Aorta (tissue), 5 donors: ENCODE results near the gene TRDMT1. TPM values are rescaled to one million over a fixed set of nuclear protein-coding genes. Genes with fewer than 3 reads are reported as not detected.

Experiments
- ATAC-seq: fragments of 200-7000 bp; cut with Tn5 transposase; one replicate; pipeline ENCODE4 v1.9.1; 2022; ENCODE audit warnings: moderate library complexity; ENCODE audit not compliant: low FRiP score
- DNase-seq, 2 donors: peaks; one replicate each; pipeline ENCODE4 v3.0.0-alpha.2; 2020
- H3K27ac ChIP-seq, 2 donors: one replicate each; pipeline ENCODE4 v1.5.1; 2013; ENCODE audit warnings: low read length in 2 of 2, mild to moderate bottlenecking in 2 of 2, moderate library complexity in 2 of 2, control low read depth in 1 of 2, inconsistent platforms in 1 of 2, low read depth in 1 of 2
- H3K27me3 ChIP-seq, 2 donors: one replicate each; pipeline ENCODE4 v1.6.1; 2013; ENCODE audit warnings: control low read depth in 1 of 2, low read length in 1 of 2, mild to moderate bottlenecking in 1 of 2, moderate library complexity in 1 of 2; ENCODE audit not compliant: insufficient read depth in 2 of 2, control insufficient read depth in 1 of 2
- H3K36me3 ChIP-seq, 2 donors: one replicate each; pipeline ENCODE4 v1.6.1; 2013; ENCODE audit warnings: control low read depth in 1 of 2, low read length in 1 of 2, mild to moderate bottlenecking in 1 of 2; ENCODE audit not compliant: insufficient read depth in 2 of 2, control insufficient read depth in 1 of 2
- H3K4me1 ChIP-seq, 2 donors: one replicate each; pipeline ENCODE4 v1.6.1; 2013; ENCODE audit warnings: low read length in 2 of 2, control low read depth in 1 of 2, mild to moderate bottlenecking in 1 of 2, moderate library complexity in 1 of 2; ENCODE audit not compliant: insufficient read depth in 2 of 2, control insufficient read depth in 1 of 2
- H3K4me3 ChIP-seq, 2 donors: one replicate each; pipeline ENCODE4 v1.5.1; 2013; ENCODE audit warnings: low read length in 2 of 2, control low read depth in 1 of 2, mild to moderate bottlenecking in 1 of 2
- H3K9me3 ChIP-seq: one replicate; pipeline ENCODE4 v1.6.1; 2013; ENCODE audit warnings: mild to moderate bottlenecking, low read length; ENCODE audit not compliant: control insufficient read depth
- WGBS, 2 donors: extraction: QIAGEN DNeasy Blood & Tissue Kit; methylation state at CpG; one replicate each; pipeline ENCODE4 v1.1.7; 2013; 5-methylcytosine and 5-hydroxymethylcytosine counted together
- intact Hi-C, 2 donors: fragments of 100-400 bp; cut with DNase I; formaldehyde crosslinking; loops; one replicate each; pipeline versions ENCODE4 v1.14.2 to v1.15.0; 2022
- polyA plus RNA-seq, 2 donors: library from polyadenylated mRNA; stranded (reverse); fragments of 200-250 nt; gene quantifications; one replicate each; pipeline ENCODE4 v1.2.3, GENCODE V29; 2013
- total RNA-seq, 2 donors: library from RNA; stranded (reverse); fragmentation: NEBNext Ultra II Directional; extraction: Animal tissue kit (Norgen Biotek cat#: 25700); gene quantifications; one replicate each; pipeline ENCODE4 v1.2.1, GENCODE V29; 2021
- donor health status: healthy with polysubstance abuse.
- donor health status: Bipolar disorder and iron deficiency.
- donor health status: DM: no; HTN: no; CAD: no.
- donor health status: DM: no; HTN: no; CAD: no.
- donor health status: DM: yes; HTN: yes; CAD: no.

TRDMT1 gene
- total and polyA plus RNA-seq, 4 donors, result 4.8 to 15.2 (median 9.3) TPM

DNA sequence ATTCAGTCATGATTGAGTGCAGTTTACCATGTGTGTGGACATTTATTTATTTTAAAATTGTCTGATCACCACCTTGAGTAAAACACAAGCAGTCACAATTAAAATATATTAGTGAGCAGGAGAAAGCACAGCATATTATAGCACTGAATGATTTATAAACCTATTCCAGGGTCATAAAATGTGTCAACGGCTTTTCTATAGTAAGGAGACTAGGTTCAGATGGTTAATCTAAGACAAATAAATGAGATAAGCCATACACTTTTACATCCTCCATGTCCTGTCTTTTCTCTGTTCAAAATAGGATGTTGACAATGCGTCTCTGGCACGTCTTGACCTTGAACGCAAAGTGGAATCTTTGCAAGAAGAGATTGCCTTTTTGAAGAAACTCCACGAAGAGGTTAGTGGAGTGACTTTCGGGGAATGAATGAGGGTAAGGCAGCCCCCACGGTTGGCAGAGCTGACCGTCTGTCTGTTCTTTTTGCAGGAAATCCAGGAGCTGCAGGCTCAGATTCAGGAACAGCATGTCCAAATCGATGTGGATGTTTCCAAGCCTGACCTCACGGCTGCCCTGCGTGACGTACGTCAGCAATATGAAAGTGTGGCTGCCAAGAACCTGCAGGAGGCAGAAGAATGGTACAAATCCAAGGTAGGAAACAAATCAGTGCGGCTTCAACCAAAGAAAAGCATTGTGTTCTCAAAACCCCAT is 32.0 kb upstream of the TRDMT1 start:
- Histone ChIP-seq H3K9me3 (no peaks in the 10 kb centered on the region), H3K27ac (peak overlapping the region in 1 of 2 donors; percentile 70), H3K4me3 (peak overlapping the region; percentile 51 to 96), H3K4me1 (peaks cover 2 to 5% of the 10 kb centered on the region in 2 donors), H3K27me3 (no peaks in the 10 kb centered on the region), H3K36me3 (peaks cover 7 to 15% of the 10 kb centered on the region in 2 donors)
- ATAC-seq, result no peak
- WGBS, 2 donors, result 2 to 5% methylated on average over 14 of the region's 14 CpGs
- intact Hi-C loops, result loop anchor here in 1 of 2 donors (5.0 kb wide), 1 partner anchor 386 kb away; no protein-coding TSS in a partner anchor
- no peak for DNase-seq

DNA sequence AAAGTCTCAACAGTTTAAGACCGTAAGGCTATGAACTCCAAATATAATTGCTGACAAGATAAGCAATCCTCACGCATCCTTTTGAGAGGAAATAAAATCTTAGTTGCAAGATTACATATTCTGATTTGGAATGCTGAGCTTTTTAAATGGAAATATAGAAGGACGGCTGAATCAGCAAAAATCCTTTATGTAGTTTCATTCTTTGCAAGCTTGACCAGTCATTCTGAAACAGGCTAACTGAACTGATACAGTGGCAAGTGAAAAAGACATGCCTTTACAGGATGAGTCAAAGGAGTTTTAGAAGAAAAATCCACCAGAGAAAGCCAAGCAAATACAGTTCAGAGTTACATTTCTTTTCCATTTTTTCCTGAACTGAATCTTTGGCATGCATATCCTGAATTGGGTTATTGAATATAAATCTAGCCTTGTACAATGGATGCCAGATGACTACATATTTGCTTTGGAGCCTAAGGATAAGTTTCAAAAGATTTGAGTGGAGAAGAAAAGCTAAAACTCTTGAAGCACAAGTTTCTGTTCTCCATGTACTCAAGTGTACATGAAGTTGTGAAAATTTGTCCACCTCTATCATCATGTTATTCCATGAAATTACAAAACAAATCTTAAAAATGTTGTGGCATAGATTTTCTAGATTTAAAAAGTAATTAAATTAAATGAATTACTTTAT is 30.9 kb upstream of the TRDMT1 start:
- Histone ChIP-seq H3K27me3 (no peaks in the 10 kb centered on the region), H3K4me1 (peaks cover 0 to 2% of the 10 kb centered on the region in 2 donors), H3K4me3 (peak overlapping the region; percentile 50 to 96), H3K9me3 (no peaks in the 10 kb centered on the region), H3K36me3 (peaks cover 7 to 15% of the 10 kb centered on the region in 2 donors), H3K27ac (no peak overlapping the region)
- DNase-seq (no peak), ATAC-seq (no peak)
- 1% methylated on average over 3 of the region's 3 CpGs for WGBS, 2 donors
- intact Hi-C loops, result loop anchor here in 1 of 2 donors (5.0 kb wide), 1 partner anchor 385 kb away; no protein-coding TSS in a partner anchor

DNA sequence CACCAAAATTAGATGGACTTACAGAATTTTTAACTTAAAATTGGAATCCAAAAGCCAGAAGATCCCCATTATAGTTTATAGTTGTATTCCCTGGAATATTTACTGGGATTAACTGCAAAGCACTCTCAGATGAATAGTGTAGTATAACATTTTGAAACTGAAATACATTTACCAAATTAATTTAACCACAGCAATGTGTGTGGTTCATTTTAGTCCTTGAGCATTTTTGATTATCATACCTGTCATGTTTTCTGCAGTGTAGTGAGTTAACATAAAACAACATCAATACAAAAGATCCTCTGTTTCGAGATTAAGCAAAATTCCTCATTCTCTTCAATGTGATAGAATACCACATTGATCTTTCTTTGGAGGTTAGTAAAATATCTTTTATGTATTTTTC is 30.3 kb upstream of the TRDMT1 start:
- Histone ChIP-seq H3K4me3 (peak overlapping the region; percentile 50 to 96), H3K27ac (no peak overlapping the region), H3K9me3 (no peaks in the 10 kb centered on the region), H3K27me3 (no peaks in the 10 kb centered on the region), H3K4me1 (peaks cover 0 to 2% of the 10 kb centered on the region in 2 donors), H3K36me3 (peaks cover 7 to 15% of the 10 kb centered on the region in 2 donors)
- DNase-seq (no peak), ATAC-seq (no peak)
- 2 to 7% methylated on average over 1 of the region's 1 CpG for WGBS, 2 donors
- intact Hi-C loops, result loop anchor here in 1 of 2 donors (5.0 kb wide), 1 partner anchor 384 kb away; no protein-coding TSS in a partner anchor

- H3K27me3 ChIP-seq, result no peaks in the 10 kb centered on the region
- peak overlapping the region; percentile 50 to 96 for H3K4me3 ChIP-seq
- intact Hi-C loops, result loop anchor here in 1 of 2 donors (1.0 to 5.0 kb wide), 4 partner anchors 14 to 383 kb away; partner anchors contain the start of gene TRDMT1
- whole genome bisulfite sequencing, 2 donors, result 0 to 1% methylated on average over 38 to 43 of the region's 43 CpGs
- DNase-seq (peak; percentile 91 to 93), ATAC-seq (peak; percentile 70)
- peaks cover 0 to 4% of the 10 kb centered on the region in 2 donors for H3K4me1 ChIP-seq
- H3K36me3 ChIP-seq, result peaks cover 3 to 8% of the 10 kb centered on the region in 2 donors
- peak overlapping the region; percentile 44 to 91 for H3K27ac ChIP-seq
- H3K9me3 ChIP-seq, result no peaks in the 10 kb centered on the region
Observed at GRCh38 chr10:17229967-17230682, 28.7 kb upstream of the TRDMT1 start.

GRCh38 chr10:17229717-17229966 is 28.2 kb upstream of the TRDMT1 start:
- Histone ChIP-seq H3K4me3 (peak overlapping the region; percentile 50 to 96), H3K36me3 (peaks cover 0 to 4% of the 10 kb centered on the region in 2 donors), H3K27ac (peak overlapping the region; percentile 44 to 91), H3K27me3 (no peaks in the 10 kb centered on the region), H3K4me1 (peaks cover 0 to 2% of the 10 kb centered on the region in 2 donors), H3K9me3 (no peaks in the 10 kb centered on the region)
- ATAC-seq (no peak), DNase-seq (no peak)
- WGBS, 2 donors, result 0% methylated on average over 21 of the region's 21 CpGs
- intact Hi-C loops, result loop anchor here in 1 of 2 donors (2.0 to 5.0 kb wide), 2 partner anchors 29 to 227 kb away; partner anchors contain the start of gene TRDMT1

DNA sequence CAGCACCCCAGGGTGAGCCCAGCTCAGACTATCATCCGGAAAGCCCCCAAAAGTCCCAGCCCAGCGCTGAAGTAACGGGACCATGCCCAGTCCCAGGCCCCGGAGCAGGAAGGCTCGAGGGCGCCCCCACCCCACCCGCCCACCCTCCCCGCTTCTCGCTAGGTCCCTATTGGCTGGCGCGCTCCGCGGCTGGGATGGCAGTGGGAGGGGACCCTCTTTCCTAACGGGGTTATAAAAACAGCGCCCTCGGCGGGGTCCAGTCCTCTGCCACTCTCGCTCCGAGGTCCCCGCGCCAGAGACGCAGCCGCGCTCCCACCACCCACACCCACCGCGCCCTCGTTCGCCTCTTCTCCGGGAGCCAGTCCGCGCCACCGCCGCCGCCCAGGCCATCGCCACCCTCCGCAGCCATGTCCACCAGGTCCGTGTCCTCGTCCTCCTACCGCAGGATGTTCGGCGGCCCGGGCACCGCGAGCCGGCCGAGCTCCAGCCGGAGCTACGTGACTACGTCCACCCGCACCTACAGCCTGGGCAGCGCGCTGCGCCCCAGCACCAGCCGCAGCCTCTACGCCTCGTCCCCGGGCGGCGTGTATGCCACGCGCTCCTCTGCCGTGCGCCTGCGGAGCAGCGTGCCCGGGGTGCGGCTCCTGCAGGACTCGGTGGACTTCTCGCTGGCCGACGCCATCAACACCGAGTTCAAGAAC is 27.7 kb upstream of the TRDMT1 start:
- H3K27me3 ChIP-seq, result no peaks in the 10 kb centered on the region
- peak overlapping the region; percentile 47 to 94 for H3K27ac ChIP-seq
- ATAC-seq, result peak; percentile 91
- intact Hi-C loops, result loop anchor here in 1 of 2 donors (2.0 to 5.0 kb wide), 2 partner anchors 28 to 227 kb away; partner anchors contain the start of gene TRDMT1
- H3K4me1 ChIP-seq, result peaks cover 0 to 2% of the 10 kb centered on the region in 2 donors
- WGBS, 2 donors, result 0% methylated on average over 71 to 72 of the region's 72 CpGs
- H3K9me3 ChIP-seq, result no peaks in the 10 kb centered on the region
- H3K4me3 ChIP-seq, result peak overlapping the region; percentile 50 to 96
- H3K36me3 ChIP-seq, result peaks cover 0 to 3% of the 10 kb centered on the region in 2 donors
- peak; percentile 96 to 97 for DNase-seq

DNA sequence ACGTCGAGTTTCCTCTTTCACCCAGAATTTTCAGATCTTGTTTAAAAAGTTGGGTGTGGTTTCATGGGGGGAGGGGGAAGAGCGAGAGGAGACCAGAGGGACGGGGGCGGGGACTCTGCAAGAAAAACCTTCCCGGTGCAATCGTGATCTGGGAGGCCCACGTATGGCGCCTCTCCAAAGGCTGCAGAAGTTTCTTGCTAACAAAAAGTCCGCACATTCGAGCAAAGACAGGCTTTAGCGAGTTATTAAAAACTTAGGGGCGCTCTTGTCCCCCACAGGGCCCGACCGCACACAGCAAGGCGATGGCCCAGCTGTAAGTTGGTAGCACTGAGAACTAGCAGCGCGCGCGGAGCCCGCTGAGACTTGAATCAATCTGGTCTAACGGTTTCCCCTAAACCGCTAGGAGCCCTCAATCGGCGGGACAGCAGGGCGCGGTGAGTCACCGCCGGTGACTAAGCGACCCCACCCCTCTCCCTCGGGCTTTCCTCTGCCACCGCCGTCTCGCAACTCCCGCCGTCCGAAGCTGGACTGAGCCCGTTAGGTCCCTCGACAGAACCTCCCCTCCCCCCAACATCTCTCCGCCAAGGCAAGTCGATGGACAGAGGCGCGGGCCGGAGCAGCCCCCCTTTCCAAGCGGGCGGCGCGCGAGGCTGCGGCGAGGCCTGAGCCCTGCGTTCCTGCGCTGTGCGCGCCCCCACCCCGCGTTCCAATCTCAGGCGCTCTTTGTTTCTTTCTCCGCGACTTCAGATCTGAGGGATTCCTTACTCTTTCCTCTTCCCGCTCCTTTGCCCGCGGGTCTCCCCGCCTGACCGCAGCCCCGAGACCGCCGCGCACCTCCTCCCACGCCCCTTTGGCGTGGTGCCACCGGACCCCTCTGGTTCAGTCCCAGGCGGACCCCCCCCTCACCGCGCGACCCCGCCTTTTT is 26.9 kb upstream of the TRDMT1 start, which contains the start of gene VIM:
VIM (plus strand) TSS at position 151 of the 925 bp plus-strand sequence. CDS start 1,182 bp downstream, outside the sequence.
- Histone ChIP-seq H3K36me3 (no peaks in the 10 kb centered on the region), H3K4me1 (peaks cover 0 to 2% of the 10 kb centered on the region in 2 donors), H3K9me3 (no peaks in the 10 kb centered on the region), H3K27me3 (no peaks in the 10 kb centered on the region), H3K27ac (peak within 1 kb of the TSS; percentile 91 to 95), H3K4me3 (peak within 1 kb of the TSS; percentile 47 to 96)
- intact Hi-C loops, result loop anchor here in 1 of 2 donors (2.0 to 5.0 kb wide), 2 partner anchors 28 to 226 kb away; partner anchors contain the start of gene TRDMT1
- 0% methylated on average over 69 to 77 of the region's 77 CpGs for WGBS, 2 donors
- ATAC-seq (peak; percentile 90), DNase-seq (peak; percentile 98)
